NCI-H187 (cell line): ENCODE results near the gene KRTAP4-12.
"Not testable (repeated sequence)": the region's sequence is repeated elsewhere in the genome, so short reads cannot be mapped to it uniquely, and the experiment has no call there.

Experiments used
- DNase-seq, 2 experiments: peaks; one replicate each; lab custom pipeline; 2025; lab: John Stamatoyannopoulos, UW

KRTAP4-12 gene

GRCh38 chr17:41123991-41124371 lies at the start of gene KRTAP4-12:
TSS of gene KRTAP4-12 (minus strand) at chr17:41124182. CDS start at chr17:41124122, 60 bp downstream.
- not testable (repeated sequence) for DNase-seq

- DNase-seq: no peak
Measured at GRCh38 chr17:41171886-41172285, 47.9 kb upstream of the KRTAP4-12 start.

GRCh38 chr17:41168121-41168520 lies 44.1 kb upstream of the KRTAP4-12 start, which contains the start of gene KRTAP4-3:
TSS of gene KRTAP4-3 (minus strand) at chr17:41168221. CDS start at chr17:41168172, 49 bp downstream.
- DNase-seq: no peak

GRCh38 chr17:41167561-41167960 lies 43.6 kb upstream of the KRTAP4-12 start:
- DNase-seq: no peak

GRCh38 chr17:41163828-41164227 lies 39.8 kb upstream of the KRTAP4-12 start:
- no peak for DNase-seq

GRCh38 chr17:41160648-41161047 lies 36.7 kb upstream of the KRTAP4-12 start, which contains the start of gene KRTAP4-4:
TSS of gene KRTAP4-4 (minus strand) at chr17:41160748. CDS start at chr17:41160691, 57 bp downstream.
- DNase-seq: no peak

- not testable (repeated sequence) for DNase-seq
Measured at GRCh38 chr17:41160190-41160589, 36.2 kb upstream of the KRTAP4-12 start.

GRCh38 chr17:41153856-41154255 lies 29.9 kb upstream of the KRTAP4-12 start:
- no peak for DNase-seq

- DNase-seq: no peak
Measured at GRCh38 chr17:41151525-41151924, 27.5 kb upstream of the KRTAP4-12 start.

- DNase-seq: no peak
Measured at GRCh38 chr17:41150026-41150425, 26.0 kb upstream of the KRTAP4-12 start.

GRCh38 chr17:41149652-41149985 lies 25.6 kb upstream of the KRTAP4-12 start, which contains the start of gene KRTAP4-5:
TSS of gene KRTAP4-5 (minus strand) at chr17:41149825. CDS start at chr17:41149767, 58 bp downstream.
- DNase-seq: no peak

GRCh38 chr17:41148971-41149651 lies 25.1 kb upstream of the KRTAP4-12 start:
- DNase-seq: not testable (repeated sequence)

- no peak for DNase-seq
Measured at GRCh38 chr17:41147531-41148204, 23.7 kb upstream of the KRTAP4-12 start.

GRCh38 chr17:41145261-41145660 lies 21.3 kb upstream of the KRTAP4-12 start:
- DNase-seq: no peak

- DNase-seq: no peak
Measured at GRCh38 chr17:41144846-41145245, 20.9 kb upstream of the KRTAP4-12 start.

- DNase-seq: no peak
Measured at GRCh38 chr17:41141361-41141760, 17.4 kb upstream of the KRTAP4-12 start.

- DNase-seq: no peak
Measured at GRCh38 chr17:41140360-41141131, 16.6 kb upstream of the KRTAP4-12 start, which contains the start of gene KRTAP4-6. TSS of gene KRTAP4-6 (minus strand) at chr17:41140544. CDS start at chr17:41140487, 57 bp downstream.

- not testable (repeated sequence) for DNase-seq
Measured at GRCh38 chr17:41139865-41140264, 15.9 kb upstream of the KRTAP4-12 start.

- no peak for DNase-seq
Measured at GRCh38 chr17:41133880-41134735, 10.1 kb upstream of the KRTAP4-12 start.

- DNase-seq: no peak
Measured at GRCh38 chr17:41131979-41132378, 8.0 kb upstream of the KRTAP4-12 start.

- no peak for DNase-seq
Measured at GRCh38 chr17:41127371-41127770, 3.4 kb upstream of the KRTAP4-12 start.
